ENCODE data around the gene ZNRF3.
"Not testable (repeated sequence)": the region's sequence is repeated elsewhere in the genome, so short reads cannot be mapped to it uniquely, and the experiment has no call there.

Gene ZNRF3

DNA sequence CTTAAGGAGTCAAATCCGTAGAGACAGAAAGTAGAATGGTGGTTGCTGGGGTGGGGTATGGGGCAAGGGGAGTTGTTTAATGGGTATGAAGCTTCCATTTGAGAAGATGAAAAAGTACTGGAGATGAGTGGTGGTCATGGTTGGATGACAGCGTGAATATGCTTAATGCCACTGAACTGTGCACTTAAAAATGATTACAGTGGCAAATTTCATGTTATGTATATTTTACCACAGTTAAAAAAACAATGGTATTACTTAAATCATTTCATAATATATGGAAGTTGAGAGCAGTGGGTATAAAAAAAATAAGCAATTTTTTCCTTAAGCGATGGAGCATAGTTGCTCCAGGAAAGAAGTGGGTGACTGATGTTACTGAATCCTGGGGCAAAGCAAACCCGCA lies 111.2 kb downstream of the ZNRF3 start:
- no peak for DNase-seq (ENCODE audit: low read depth)
- no peak overlapping the region for H3K4me3 ChIP-seq (ENCODE audit: low read depth, low read length)

DNA sequence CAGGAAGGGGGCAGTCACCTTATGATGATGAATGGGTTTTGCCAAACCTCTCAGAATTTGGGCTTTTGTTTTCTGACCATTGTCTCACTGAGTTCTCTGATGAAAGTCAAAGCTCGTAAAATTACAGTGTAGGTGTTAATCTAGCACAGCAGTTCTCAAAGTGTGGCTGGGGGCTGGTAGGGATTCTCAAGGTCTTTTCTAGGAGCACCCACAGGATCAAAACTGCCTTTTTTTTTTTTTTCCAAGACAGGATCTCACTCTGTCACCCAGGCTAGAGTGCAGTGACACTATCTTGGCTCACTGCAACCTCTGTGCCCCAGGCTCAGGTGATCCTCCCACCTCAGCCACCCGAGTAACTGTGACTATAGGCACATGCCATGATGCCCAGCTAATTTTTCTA lies 112.2 kb downstream of the ZNRF3 start:
- H3K4me3 ChIP-seq (ENCODE audit: low read depth, low read length): no peak overlapping the region
- DNase-seq (ENCODE audit: low read depth): no peak

DNA sequence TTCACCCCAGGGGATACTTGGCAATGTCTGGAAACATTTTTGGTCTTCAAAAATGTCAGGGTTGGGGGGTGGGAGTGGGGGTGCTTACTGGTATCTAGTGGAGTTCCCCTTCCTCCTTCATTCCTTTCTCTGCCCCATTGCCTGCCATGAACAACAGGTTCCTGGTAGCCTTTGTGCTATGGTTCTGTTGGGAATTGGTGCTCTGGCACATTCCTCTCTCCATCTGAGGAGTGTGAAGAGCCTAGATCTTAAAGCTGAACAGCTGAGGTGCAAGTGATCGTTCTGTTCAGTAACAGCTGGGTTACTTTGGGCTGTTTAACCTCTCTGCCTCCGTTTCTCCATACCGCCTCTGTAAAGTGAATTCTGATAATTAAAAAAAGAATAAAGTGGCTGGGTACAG lies 114.0 kb downstream of the ZNRF3 start:
- H3K4me3 ChIP-seq (ENCODE audit: low read depth, low read length): no peak overlapping the region
- DNase-seq (ENCODE audit: low read depth): no peak

DNA sequence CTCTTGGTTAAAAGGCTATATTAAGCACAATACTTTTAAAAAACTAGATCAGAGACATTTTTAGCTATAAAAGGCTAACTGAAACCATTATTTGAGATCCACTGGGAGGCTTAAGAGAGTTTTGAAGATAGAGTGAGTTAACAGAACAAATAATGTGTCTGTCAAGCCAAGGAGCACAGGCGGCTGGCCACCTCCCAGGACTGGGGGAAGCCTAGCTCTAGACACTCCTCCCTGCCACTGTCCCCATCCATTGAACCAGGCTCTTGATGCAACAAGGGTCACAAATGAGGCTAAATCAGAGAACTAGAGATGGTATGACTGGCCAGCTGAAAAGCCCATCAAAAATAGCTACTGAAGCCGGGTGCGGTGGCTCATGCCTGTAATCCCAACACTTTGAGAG lies 115.3 kb downstream of the ZNRF3 start:
- no peak overlapping the region for H3K4me3 ChIP-seq (ENCODE audit: low read depth, low read length)
- no peak for DNase-seq (ENCODE audit: low read depth)

DNA sequence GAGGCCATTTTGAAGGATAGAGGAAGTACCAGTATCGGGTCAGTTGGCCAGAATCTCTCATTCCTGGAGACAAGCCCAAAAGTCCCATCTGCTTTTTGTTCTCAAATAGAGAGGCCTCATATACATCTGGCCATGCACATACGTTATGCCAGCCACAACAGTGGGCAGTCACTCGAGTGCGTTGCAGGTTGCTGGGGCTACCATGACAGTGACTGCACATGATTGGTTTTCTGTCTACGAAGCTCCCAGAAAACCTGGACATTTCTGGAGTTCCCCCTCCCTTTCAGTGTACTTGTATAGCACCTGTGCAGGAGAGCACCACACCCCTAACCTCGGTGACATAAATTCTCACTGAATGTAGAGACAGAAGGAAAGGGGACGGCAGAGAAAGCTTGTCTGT lies 116.1 kb downstream of the ZNRF3 start:
- H3K4me3 ChIP-seq (ENCODE audit: low read depth, low read length): no peak overlapping the region
- DNase-seq (ENCODE audit: low read depth): no peak

DNA sequence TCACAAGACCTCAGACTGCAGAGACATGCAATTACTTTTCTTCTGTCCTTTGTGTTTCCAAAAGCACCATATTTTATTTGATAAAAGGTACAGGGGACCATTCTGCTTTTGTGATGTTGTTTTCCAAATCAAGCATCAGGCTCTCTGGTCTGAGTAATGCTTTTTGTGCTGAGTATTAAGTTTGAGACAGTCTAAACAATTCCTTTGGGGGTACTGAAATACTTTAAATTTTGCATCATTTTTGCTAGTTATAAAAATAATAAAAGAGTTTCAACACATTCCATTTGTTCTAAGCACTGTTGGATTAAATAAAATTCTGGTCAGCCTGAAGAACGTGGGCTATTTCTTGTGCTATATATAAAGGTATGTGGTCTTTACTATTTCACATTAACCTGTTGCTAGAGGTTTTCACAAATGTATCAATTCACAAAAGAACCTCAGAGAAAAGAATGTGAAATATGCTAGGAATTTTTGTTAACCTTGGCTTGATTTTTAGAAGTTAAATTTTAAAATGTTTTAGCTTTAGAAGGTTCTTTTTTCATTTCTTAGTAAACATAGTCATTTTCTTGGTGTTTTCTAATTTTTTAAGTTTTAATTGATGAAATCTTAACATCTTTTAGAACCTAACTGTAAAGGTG lies 116.7 kb downstream of the ZNRF3 start:
- no peak overlapping the region for H3K4me3 ChIP-seq (ENCODE audit: low read depth, low read length)
- DNase-seq (ENCODE audit: low read depth): no peak

DNA sequence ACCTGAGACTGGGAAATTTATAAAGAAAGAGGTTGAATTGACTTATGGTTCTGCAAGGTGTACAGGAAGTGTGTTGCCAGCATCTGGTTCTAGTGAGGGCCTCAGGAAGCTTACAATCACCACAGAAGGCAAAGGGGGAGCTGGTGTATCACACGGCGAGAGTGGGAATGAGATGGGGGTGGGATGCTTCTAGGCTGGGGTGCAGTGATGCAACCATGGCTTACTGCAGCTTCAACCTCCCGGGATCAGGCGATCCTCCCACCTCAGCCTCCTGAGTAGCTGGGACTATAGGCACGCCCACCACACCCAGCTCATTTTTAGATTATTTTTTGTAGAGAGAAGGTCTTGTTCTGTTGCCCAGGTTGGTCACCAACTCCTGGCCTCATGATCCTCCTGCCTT lies 117.3 kb downstream of the ZNRF3 start:
- H3K4me3 ChIP-seq (ENCODE audit: low read depth, low read length): no peak overlapping the region
- no peak for DNase-seq (ENCODE audit: low read depth)

DNA sequence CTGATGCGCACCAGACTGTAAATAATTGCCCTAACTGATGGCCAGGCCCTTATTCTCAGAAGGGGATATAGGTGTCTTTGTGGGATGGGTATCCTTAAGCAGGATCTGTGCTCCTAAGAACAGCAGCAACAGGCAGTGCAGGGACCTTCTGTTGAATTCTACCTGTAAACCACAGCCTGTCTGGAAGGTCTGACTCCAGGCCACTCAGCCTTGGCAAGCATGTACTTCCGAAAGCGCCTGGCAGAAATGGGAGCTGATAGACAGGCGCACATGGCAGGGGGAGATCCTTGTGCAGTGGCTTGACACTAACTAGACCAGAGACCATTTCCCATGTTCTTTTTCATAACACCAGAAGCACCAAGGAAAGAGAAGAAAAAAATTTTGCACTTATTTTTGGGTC lies 119.2 kb downstream of the ZNRF3 start:
- no peak overlapping the region for H3K4me3 ChIP-seq (ENCODE audit: low read depth, low read length)
- no peak for DNase-seq (ENCODE audit: low read depth)

DNA sequence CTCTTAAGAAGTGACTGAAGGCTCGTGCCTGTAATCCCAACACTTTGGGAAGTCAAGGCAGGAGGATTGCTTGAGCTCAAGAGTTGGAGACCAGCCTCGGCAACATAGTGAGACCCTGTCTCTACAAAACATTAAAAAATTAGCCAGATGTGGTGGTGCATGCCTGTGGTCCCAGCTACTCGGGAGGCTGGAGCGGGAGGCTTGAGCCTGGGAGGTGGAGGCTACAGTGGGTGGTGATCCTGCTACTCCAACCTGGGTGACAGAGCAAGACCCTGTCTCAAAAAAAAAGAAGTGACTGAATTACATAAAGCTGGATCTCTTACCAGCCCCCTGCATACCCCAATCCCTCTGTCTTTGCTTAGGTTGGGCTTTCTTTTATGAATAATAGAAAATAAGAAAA lies 120.2 kb downstream of the ZNRF3 start:
- no peak for DNase-seq (ENCODE audit: low read depth)
- no peak overlapping the region for H3K4me3 ChIP-seq (ENCODE audit: low read depth, low read length)

DNA sequence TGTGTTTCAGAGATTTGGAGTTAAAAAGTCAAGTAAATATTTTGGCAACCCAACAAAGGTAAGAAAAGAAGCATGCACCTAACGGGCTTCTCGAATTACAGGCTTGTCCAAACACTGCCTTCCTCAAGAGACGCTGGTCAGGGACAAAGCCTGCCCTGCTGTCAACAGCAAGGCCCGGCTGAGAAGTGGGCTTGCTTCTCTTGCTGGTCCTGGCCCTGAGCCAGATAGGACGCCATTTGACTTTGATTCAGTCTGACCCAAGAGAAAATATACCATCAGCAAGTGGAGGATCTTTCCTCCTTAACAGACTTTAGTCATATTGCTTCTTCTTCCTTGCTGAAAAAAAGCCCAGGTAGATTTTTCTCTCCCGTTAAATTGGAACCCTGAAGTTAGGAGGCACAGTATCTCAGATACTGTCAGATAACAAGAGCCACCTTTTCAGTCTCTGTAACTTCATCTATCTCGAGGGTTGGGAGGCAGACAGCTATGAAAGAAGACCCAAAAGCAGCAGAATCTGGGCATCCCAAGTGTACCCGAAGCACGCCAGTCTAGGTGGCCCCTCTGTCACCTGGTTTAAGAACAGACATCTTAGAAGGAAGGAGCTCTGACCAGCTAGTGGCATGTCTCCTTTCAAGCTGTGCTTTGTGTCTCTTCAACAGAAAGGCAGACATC lies 120.7 kb downstream of the ZNRF3 start:
- no peak for DNase-seq (ENCODE audit: low read depth)
- no peak overlapping the region for H3K4me3 ChIP-seq (ENCODE audit: low read depth, low read length)

DNA sequence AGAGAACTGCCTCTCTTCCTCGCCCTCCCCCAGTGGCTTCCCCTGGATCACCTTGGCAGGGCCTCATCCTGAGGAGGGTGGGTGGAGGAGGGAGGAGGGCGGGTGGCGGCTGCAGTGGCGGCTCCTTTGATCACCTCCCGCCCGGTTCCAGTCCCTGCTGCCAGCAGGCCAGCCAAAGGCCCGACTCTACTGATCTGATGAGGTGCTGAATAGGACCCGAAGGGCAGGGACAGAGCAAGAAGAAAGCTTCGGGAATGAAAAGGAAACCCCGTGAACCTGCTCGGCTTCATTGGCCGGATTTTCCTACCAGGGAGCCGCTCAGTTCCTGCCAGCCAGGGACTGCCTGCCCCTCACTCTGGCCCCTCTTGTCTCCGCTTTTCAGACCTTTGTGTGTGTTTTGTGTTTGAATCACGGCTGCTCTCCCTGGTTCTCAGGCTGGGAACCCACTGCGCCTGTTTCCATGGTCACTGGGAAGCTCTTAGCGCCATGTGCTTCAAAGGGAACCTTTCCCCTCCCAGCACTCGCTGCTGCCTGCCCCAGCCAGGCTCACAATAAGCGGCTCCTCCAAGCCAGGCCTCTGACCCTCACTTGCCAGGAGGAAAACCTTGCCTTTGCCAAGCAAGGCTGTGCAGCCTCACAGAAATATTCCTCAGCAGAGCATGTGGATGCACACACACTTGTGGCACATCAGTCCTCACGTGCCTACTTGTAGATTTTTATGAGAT lies 121.4 kb downstream of the ZNRF3 start:
- no peak overlapping the region for H3K4me3 ChIP-seq (ENCODE audit: low read depth, low read length)
- DNase-seq (ENCODE audit: low read depth): no peak

DNA sequence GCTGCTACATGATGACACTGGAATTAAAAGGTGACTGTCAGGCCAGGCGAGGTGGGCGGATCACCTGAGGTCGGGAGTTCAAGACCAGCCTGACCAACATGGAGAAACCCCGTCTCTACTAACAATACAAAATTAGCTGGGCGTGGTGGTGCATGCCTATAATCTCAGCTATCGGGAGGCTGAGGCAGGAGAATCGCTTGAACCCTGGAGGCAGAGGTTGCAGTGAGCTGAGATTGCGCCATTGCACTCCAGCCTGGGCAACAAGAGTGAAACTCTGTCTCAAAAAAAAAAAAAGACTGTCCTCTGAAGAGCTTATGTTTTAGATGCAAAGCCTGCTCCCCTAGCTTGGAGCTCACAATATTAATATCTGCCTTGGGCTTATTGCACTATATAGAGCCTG lies 122.4 kb downstream of the ZNRF3 start:
- H3K4me3 ChIP-seq (ENCODE audit: low read depth, low read length); DNase-seq (ENCODE audit: low read depth): not testable (repeated sequence)

DNA sequence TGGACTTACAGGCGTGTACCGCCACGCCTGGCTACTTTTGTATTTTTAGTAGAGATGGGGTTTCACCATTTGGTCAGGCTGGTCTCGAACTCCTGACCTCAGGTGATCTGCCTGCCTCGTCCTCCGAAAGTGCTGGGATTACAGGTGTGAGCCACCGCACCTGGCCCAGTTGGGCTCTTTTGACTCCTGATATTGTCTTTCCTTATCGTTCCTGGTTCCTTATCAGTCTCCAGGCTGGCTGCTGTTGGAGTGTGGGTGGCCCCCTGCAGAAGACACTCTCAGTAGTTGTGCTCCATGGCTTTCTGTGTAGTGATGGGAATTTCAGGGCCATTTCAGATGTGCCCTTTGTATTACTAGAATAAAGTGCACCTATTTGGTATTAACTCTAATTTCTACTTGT lies 123.0 kb downstream of the ZNRF3 start:
- no peak overlapping the region for H3K4me3 ChIP-seq (ENCODE audit: low read depth, low read length)
- no peak for DNase-seq (ENCODE audit: low read depth)

DNA sequence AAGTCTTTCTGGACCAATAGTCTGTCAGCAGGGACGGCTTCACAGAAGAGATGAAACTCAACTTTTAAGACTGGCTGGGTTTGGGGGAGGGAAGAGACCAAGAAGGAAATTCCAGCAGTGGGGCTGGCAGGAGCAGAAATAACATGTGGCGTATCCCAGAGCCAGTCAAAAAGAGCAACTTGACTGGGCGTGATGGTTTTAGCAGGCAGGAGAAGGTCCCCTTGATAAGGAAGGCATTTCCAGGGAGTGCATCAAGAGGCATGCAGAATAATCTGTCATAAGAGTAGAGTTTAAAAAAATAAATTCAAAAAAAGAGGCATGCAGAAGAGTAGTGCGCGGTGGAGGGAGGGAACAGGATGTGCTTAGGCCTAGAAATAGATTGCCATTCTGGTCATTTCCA lies 125.8 kb downstream of the ZNRF3 start:
- H3K4me3 ChIP-seq (ENCODE audit: low read depth, low read length): no peak overlapping the region
- no peak for DNase-seq (ENCODE audit: low read depth)

DNA sequence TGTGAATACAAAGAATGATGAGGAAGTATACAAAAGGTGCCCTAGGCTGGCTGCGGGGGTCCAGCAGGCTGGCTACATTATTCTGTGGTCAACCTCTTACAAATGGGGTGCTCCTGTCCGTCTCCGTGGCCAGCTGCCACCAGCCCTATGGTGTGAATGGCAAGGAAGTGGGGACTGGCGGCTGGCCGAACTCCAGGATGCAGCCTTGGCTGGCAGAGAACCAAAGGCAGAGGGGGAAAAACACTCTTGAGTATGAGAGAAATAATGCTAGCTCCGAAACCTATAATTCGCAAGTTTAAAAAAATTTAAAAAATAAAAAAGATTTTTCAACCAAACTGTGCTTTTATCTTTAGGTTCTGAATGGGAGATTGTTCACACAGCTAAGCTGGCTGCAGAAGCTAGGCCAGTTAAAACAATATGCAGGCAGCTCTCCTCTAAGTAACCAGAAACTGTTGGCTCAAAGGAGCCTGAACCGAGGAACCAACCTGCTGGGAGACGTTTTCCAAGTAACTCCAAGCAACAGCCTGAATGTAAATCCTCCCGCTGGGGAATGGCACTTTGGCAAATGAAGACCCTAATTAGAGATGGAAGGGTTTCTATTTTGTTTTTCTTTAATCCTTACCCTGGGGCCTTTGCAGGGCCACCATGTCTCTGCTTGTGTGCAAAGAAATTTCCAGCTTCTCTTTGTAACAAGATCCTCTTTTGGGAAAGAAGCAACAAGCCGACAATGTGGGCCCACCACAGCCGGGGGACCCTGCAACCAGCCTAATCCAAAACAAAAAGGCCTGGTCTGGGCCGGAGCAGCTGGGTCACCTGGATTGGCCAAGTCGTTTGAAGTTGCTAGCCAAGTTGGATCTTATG lies 128.1 kb downstream of the ZNRF3 start:
- no peak overlapping the region for H3K4me3 ChIP-seq (ENCODE audit: low read depth, low read length)
- no peak for DNase-seq (ENCODE audit: low read depth)

DNA sequence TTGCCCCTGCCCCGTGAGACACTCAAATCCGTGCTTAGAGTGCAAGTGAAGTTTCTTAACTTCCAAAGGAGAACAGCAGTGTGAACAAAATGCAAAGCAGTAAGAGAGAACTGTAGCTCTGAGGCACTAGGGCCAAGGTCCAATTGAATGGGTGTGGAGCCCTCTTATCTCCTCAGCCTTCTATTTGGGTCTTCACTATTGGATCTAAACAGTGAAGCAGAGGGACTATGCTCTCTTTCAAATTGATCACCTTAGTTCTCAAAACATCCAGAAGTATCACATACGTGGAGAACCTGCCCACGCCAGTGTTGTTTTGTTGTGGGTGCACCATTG lies 128.7 kb downstream of the ZNRF3 start:
- DNase-seq (ENCODE audit: low read depth): no peak
- no peak overlapping the region for H3K4me3 ChIP-seq (ENCODE audit: low read depth, low read length)

DNA sequence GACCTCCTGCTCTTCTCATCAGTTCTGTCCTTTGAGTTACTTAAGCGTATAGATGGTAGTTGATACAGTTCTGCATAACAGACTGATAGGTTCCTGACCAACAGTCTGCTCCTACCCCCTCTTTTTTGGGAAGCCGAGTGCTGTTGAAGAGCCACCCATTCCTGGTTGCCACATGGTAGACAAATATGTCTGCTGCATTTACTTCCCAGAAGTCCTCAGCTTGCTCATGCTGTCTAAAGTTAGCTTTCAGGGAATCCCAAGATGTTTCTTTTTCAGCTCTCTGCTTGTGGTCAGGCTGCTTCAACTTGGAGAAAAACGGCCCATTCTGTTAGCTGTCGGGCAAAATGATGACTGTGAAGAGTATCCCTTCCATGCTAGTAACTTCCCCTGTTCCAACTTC lies 129.6 kb downstream of the ZNRF3 start:
- no peak for DNase-seq (ENCODE audit: low read depth)
- no peak overlapping the region for H3K4me3 ChIP-seq (ENCODE audit: low read depth, low read length)

DNA sequence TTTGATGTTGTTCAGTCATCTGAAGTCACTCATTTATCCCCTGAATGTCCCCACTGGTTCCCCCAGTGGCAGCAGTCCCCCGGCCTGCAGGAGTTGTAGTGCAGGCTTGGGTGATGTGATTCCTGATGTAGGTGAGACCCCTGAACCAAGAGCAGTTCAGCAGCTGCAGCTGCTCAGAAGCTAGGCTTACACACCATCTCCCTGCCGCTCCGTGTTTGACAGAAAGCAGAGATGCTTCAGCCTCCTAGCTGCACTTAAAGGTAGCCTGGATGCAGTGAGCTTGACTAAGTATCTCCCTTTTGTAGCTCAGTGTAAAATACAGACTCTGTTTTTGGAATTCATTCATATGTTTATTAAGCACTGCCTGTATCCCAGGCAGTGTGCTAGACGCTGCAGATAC lies 130.9 kb downstream of the ZNRF3 start:
- H3K4me3 ChIP-seq (ENCODE audit: low read depth, low read length): no peak overlapping the region

DNA sequence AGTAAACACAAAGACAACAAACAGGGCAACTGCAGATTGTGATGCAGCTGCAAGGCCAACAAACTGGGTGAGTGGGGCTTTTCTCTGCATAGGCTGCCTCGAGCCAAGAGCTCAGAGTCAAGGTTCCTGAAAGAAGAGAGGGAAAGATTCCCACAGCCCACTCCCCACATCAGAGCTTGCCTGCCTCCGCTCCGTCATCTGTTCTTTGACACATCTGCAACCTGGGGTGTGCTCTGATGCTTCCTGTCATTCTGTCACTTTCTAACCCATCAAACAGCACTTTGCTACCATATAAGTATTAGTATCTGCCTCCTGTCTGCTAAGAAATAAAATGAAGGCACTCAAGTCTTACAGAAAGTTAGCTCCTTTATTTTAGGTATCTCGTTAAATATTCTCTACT lies 131.4 kb downstream of the ZNRF3 start:
- DNase-seq (ENCODE audit: low read depth): no peak
- H3K4me3 ChIP-seq (ENCODE audit: low read depth, low read length): no peak overlapping the region

More for the DNA sequence above, 130.9 kb downstream of the ZNRF3 start:
- no peak for DNase-seq (ENCODE audit: low read depth)
